ENCODE results near the gene HMGXB4. TPM values are rescaled to one million over a fixed set of nuclear protein-coding genes. Genes with fewer than 3 reads are reported as not detected.

Gene HMGXB4
- total and polyA plus RNA-seq, 2 experiments from 2014 or later: 34.7 to 64.9 TPM

DNA sequence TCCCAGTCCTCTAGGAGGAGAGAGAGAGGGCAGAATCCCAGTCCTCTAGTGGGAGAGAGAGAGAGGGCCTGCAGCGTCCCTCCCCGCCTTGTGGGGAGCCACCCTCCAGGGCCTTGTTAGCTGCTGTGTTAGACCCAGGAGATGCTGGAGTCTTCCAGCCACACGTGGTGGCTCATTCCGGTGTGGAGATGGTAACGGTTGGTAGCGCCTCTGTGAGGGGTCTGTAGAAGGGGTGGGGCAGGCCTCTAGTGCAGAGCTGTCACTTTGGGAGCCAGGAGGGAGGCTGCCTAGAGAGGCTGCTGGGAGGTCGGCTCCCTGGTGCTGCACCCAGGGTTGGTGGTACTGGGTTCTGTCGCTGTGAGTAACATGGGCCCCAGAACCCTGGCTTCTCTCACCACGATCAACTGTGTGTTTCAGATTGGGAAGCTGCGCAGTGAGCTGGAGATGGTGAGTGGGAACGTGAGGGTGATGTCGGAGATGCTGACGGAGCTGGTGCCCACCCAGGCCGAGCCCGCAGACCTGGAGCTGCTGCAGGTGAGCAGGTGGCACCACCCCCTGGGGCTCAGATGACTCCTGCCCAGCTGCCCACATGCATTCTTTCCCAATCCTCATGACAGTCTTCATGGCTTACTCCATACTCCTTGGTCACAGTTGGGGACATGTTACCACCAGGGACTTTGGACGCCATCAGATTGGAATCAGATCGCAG is 69.7 kb downstream of the HMGXB4 start:
- no peaks in the 10 kb centered on the region for H3K27me3 ChIP-seq (ENCODE audit: insufficient read depth)
- H3K36me3 Mint-ChIP-seq (ENCODE audit: low read depth): peaks cover 13% of the 10 kb centered on the region
- H3F3A ChIP-seq (replicated peaks; ENCODE audit: low read depth): no peaks in the 10 kb centered on the region
- TF ChIP-seq EZH2phosphoT487 (IDR thresholded peaks at IDR 0.05; ENCODE audit: unreplicated experiment): no peak
- TF ChIP-seq ZNF114 (CRISPR knock-in tag; IDR thresholded peaks at IDR 0.05): no peak
- TF ChIP-seq NANOG (IDR thresholded peaks at IDR 0.05; ENCODE audit: borderline replicate concordance): no peak
- H3K27me3 Mint-ChIP-seq (ENCODE audit: insufficient read depth, low read depth, poor library complexity): peaks cover 3% of the 10 kb centered on the region
- H3K4me3 ChIP-seq: no peak overlapping the region
- H3K36me3 ChIP-seq (ENCODE audit: insufficient read depth): no peaks in the 10 kb centered on the region
- H3K4me1 Mint-ChIP-seq: no peaks in the 10 kb centered on the region
- no peaks in the 10 kb centered on the region for H3K79me2 ChIP-seq (replicated peaks; ENCODE audit: insufficient read depth)
- DNase-seq (ENCODE audit: low spot score): no peak
- no peak overlapping the region for H2AFZ ChIP-seq
- H3K4me3 Mint-ChIP-seq: no peak overlapping the region
- H3K4me2 ChIP-seq: no peak overlapping the region
- no peaks in the 10 kb centered on the region for H3K4me1 ChIP-seq (ENCODE audit: insufficient read depth)
- H4K20me1 ChIP-seq (replicated peaks; ENCODE audit: insufficient read depth): no peaks in the 10 kb centered on the region
- no peaks in the 10 kb centered on the region for H3K9me2 ChIP-seq (ENCODE audit: insufficient read depth)
- ATAC-seq: no peak
- H3K27ac ChIP-seq (ENCODE audit: low read depth): no peak overlapping the region
- no peak overlapping the region for H3K27ac Mint-ChIP-seq
- H3K9me3 Mint-ChIP-seq: no peaks in the 10 kb centered on the region

DNA sequence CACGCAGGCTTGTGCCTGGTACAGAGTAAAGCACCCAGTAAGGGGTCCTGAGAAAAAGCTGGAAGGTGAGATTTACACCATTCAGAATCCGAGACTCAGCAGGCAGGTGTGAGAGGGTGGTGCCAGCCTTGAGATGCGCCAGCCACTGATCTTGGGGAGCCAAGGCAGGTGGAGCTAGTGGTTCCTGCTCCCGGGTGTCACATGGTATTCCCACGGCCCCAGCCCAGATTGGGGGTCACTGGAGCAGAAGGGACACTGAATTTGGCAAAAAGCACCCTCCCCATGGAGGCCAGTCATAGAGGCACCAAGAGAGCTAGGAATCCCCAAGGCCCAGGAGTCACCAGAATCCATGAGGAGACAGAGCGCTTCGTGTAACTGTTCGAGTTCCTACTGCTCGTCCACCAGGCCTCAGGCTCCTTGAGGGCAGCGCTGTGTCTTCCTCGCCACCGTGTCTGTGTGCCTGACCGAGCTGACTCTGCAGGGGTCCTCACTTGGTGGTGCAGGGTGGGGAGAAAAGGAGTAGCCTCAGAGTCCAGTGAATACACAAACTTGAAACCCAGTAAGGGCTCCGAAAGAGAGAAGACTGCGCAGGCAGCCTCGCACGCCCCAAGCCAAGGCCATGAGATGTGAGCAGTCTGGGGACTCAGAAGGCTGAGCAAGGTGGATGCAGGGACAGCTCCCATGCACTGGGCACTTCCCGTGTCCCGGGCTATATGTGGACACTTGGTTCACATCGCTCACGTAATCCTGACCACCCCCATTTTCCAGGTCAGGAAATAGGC is 70.6 kb downstream of the HMGXB4 start:
- no peaks in the 10 kb centered on the region for H3K27me3 Mint-ChIP-seq (ENCODE audit: insufficient read depth, low read depth, poor library complexity)
- Histone ChIP-seq H3K4me2 (no peak overlapping the region), H2AFZ (no peak overlapping the region), H3K27me3 (ENCODE audit: insufficient read depth) (no peaks in the 10 kb centered on the region), H3F3A (replicated peaks; ENCODE audit: low read depth) (no peaks in the 10 kb centered on the region), H4K20me1 (replicated peaks; ENCODE audit: insufficient read depth) (no peaks in the 10 kb centered on the region), H3K36me3 (ENCODE audit: insufficient read depth) (no peaks in the 10 kb centered on the region), H3K4me3 (no peak overlapping the region), H3K4me1 (ENCODE audit: insufficient read depth) (no peaks in the 10 kb centered on the region), H3K79me2 (replicated peaks; ENCODE audit: insufficient read depth) (no peaks in the 10 kb centered on the region), H3K27ac (ENCODE audit: low read depth) (no peak overlapping the region), H3K9me2 (ENCODE audit: insufficient read depth) (no peaks in the 10 kb centered on the region)
- H3K9me3 Mint-ChIP-seq: no peaks in the 10 kb centered on the region
- H3K36me3 Mint-ChIP-seq (ENCODE audit: low read depth): peaks cover 16% of the 10 kb centered on the region
- H3K4me1 Mint-ChIP-seq: no peaks in the 10 kb centered on the region
- DNase-seq (ENCODE audit: low spot score): no peak
- no peak for TF ChIP-seq STAT1 (IDR thresholded peaks at IDR 0.05; ENCODE audit: unreplicated experiment)
- TF ChIP-seq, protein P1, sequence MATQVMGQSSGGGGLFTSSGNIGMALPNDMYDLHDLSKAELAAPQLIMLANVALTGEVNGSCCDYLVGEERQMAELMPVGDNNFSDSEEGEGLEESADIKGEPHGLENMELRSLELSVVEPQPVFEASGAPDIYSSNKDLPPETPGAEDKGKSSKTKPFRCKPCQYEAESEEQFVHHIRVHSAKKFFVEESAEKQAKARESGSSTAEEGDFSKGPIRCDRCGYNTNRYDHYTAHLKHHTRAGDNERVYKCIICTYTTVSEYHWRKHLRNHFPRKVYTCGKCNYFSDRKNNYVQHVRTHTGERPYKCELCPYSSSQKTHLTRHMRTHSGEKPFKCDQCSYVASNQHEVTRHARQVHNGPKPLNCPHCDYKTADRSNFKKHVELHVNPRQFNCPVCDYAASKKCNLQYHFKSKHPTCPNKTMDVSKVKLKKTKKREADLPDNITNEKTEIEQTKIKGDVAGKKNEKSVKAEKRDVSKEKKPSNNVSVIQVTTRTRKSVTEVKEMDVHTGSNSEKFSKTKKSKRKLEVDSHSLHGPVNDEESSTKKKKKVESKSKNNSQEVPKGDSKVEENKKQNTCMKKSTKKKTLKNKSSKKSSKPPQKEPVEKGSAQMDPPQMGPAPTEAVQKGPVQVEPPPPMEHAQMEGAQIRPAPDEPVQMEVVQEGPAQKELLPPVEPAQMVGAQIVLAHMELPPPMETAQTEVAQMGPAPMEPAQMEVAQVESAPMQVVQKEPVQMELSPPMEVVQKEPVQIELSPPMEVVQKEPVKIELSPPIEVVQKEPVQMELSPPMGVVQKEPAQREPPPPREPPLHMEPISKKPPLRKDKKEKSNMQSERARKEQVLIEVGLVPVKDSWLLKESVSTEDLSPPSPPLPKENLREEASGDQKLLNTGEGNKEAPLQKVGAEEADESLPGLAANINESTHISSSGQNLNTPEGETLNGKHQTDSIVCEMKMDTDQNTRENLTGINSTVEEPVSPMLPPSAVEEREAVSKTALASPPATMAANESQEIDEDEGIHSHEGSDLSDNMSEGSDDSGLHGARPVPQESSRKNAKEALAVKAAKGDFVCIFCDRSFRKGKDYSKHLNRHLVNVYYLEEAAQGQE (IDR thresholded peaks at IDR 0.05; ENCODE audit: unreplicated experiment): no peak
- H3K4me3 Mint-ChIP-seq: no peak overlapping the region
- ATAC-seq: no peak
- H3K27ac Mint-ChIP-seq: no peak overlapping the region
